Measurements from ENCODE around the gene OR5J2.
"Not testable (repeated sequence)": the region's sequence is repeated elsewhere in the genome, so short reads cannot be mapped to it uniquely, and the experiment has no call there.

The OR5J2 gene

DNA sequence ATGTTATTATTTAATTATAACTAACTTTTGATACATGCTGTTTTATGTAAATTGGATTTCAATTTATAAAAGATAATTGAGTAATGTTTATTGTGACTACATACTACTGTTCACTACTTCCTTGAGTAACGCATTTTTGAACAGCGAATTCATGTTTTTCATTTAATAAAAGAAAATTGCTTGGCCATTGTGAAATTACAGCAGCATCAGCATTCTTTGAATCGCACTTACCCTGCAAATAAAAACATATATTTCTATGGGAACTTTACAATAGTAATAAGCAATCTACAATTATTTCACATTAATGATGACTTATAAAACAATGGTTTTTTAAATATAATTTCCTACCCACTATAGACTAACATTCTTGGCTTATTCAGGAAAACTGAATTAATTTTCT, 20.3 kb downstream of the OR5J2 start:
- no peaks in the 10 kb centered on the region for H3K9me3 ChIP-seq (ENCODE audit: control insufficient read depth, low read length)
- no peak overlapping the region for H2AFZ ChIP-seq
- H3K27me3 ChIP-seq (ENCODE audit: control insufficient read depth, insufficient read depth, low read length) = no peaks in the 10 kb centered on the region
- no peak overlapping the region for H3K27ac ChIP-seq
- H3K79me2 ChIP-seq = no peaks in the 10 kb centered on the region
- H3K36me3 ChIP-seq (ENCODE audit: control insufficient read depth, insufficient read depth, low read length) = no peaks in the 10 kb centered on the region
- no peaks in the 10 kb centered on the region for H3K4me1 ChIP-seq
- TF ChIP-seq, protein P1, sequence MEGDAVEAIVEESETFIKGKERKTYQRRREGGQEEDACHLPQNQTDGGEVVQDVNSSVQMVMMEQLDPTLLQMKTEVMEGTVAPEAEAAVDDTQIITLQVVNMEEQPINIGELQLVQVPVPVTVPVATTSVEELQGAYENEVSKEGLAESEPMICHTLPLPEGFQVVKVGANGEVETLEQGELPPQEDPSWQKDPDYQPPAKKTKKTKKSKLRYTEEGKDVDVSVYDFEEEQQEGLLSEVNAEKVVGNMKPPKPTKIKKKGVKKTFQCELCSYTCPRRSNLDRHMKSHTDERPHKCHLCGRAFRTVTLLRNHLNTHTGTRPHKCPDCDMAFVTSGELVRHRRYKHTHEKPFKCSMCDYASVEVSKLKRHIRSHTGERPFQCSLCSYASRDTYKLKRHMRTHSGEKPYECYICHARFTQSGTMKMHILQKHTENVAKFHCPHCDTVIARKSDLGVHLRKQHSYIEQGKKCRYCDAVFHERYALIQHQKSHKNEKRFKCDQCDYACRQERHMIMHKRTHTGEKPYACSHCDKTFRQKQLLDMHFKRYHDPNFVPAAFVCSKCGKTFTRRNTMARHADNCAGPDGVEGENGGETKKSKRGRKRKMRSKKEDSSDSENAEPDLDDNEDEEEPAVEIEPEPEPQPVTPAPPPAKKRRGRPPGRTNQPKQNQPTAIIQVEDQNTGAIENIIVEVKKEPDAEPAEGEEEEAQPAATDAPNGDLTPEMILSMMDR (IDR thresholded peaks at IDR 0.05) = no peak
- H3K4me3 ChIP-seq (ENCODE audit: low read depth, low read length) = no peak overlapping the region
- no peak overlapping the region for H3K4me2 ChIP-seq (ENCODE audit: low read length)
- no peak overlapping the region for H3K9ac ChIP-seq

- Histone ChIP-seq H3K4me2 (ENCODE audit: low read length) (no peak overlapping the region), H2AFZ (no peak overlapping the region), H3K4me3 (ENCODE audit: low read depth, low read length) (no peak overlapping the region), H3K79me2 (no peaks in the 10 kb centered on the region), H3K27me3 (ENCODE audit: control insufficient read depth, insufficient read depth, low read length) (no peaks in the 10 kb centered on the region), H3K9ac (no peak overlapping the region), H3K4me1 (no peaks in the 10 kb centered on the region), H3K27ac (no peak overlapping the region), H3K36me3 (ENCODE audit: control insufficient read depth, insufficient read depth, low read length) (no peaks in the 10 kb centered on the region), H3K9me3 (ENCODE audit: control insufficient read depth, low read length) (no peaks in the 10 kb centered on the region)
- TF ChIP-seq, protein P1 (IDR thresholded peaks at IDR 0.05) = no peak
Observed at GRCh38 chr11:56197367-56197766, 20.9 kb downstream of the OR5J2 start.

DNA sequence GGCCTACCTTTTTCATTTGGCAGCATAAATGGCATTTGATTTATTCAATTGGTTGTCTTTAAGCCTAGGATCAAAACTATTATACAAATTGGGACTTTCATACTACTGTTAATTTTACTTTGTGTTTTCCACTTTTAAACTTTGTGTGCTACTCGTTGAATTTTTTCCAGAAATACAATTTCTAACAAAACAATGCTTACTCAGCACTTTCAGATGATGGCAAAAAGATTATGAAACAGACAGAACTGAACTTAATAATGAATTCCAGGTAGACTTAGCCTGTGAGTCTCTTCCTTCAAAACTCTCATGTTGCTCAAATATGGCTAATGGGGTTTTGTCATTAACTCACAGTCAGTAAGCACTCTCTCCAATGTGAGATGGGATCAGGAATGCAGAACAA, 31.4 kb downstream of the OR5J2 start:
- TF ChIP-seq, protein P1 (IDR thresholded peaks at IDR 0.05) = no peak
- no peak overlapping the region for H3K4me2 ChIP-seq (ENCODE audit: low read length)
- H3K4me3 ChIP-seq (ENCODE audit: low read depth, low read length) = no peak overlapping the region
- H3K27ac ChIP-seq = no peak overlapping the region
- H3K79me2 ChIP-seq = no peaks in the 10 kb centered on the region
- no peaks in the 10 kb centered on the region for H3K4me1 ChIP-seq
- H3K9me3 ChIP-seq (ENCODE audit: control insufficient read depth, low read length) = no peaks in the 10 kb centered on the region
- H3K9ac ChIP-seq = no peak overlapping the region
- no peak overlapping the region for H2AFZ ChIP-seq
- H3K36me3 ChIP-seq (ENCODE audit: control insufficient read depth, insufficient read depth, low read length) = no peaks in the 10 kb centered on the region
- H3K27me3 ChIP-seq (ENCODE audit: control insufficient read depth, insufficient read depth, low read length) = no peaks in the 10 kb centered on the region

DNA sequence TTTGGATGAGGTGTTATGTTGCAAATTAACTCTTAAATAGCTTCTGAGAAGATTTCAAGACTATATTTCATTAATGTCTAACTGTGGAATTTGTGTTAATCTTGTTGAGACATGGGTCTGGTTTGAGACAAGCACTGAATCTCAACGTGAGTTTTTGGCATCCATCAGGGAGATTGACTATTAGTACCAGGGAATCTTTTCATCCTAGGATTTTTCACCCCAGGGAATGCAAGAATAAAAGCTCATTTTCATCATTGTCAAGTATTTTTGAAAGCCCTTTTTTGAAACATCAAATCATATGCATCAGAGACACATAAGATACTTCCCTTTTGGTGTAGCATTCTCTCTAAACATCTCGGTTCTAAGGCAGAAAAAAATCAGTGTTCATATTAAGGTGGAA, 38.1 kb downstream of the OR5J2 start:
- H2AFZ ChIP-seq = no peak overlapping the region
- no peaks in the 10 kb centered on the region for H3K9me3 ChIP-seq (ENCODE audit: control insufficient read depth, low read length)
- TF ChIP-seq, protein P1 (IDR thresholded peaks at IDR 0.05) = no peak
- no peaks in the 10 kb centered on the region for H3K4me1 ChIP-seq
- H3K9ac ChIP-seq = no peak overlapping the region
- no peak overlapping the region for H3K4me2 ChIP-seq (ENCODE audit: low read length)
- no peaks in the 10 kb centered on the region for H3K36me3 ChIP-seq (ENCODE audit: control insufficient read depth, insufficient read depth, low read length)
- H3K79me2 ChIP-seq = no peaks in the 10 kb centered on the region
- no peak overlapping the region for H3K27ac ChIP-seq
- no peaks in the 10 kb centered on the region for H3K27me3 ChIP-seq (ENCODE audit: control insufficient read depth, insufficient read depth, low read length)
- H3K4me3 ChIP-seq (ENCODE audit: low read depth, low read length) = no peak overlapping the region

GRCh38 chr11:56219735-56220134, 43.3 kb downstream of the OR5J2 start:
- H3K27me3 ChIP-seq (ENCODE audit: control insufficient read depth, insufficient read depth, low read length); H3K4me3 ChIP-seq (ENCODE audit: low read depth, low read length); H2AFZ ChIP-seq: not testable (repeated sequence)

More at GRCh38 chr11:56219735-56220134, 43.3 kb downstream of the OR5J2 start:
- H3K4me1 ChIP-seq; H3K79me2 ChIP-seq; H3K4me2 ChIP-seq (ENCODE audit: low read length); H3K27ac ChIP-seq; H3K9me3 ChIP-seq (ENCODE audit: control insufficient read depth, low read length); H3K36me3 ChIP-seq (ENCODE audit: control insufficient read depth, insufficient read depth, low read length); H3K9ac ChIP-seq: not testable (repeated sequence)
